Prostate gland (tissue), 2 donors: ENCODE measurements around the gene NMNAT2.

Experiments
- CTCF ChIP-seq, 4 experiments: fragments of 200-600 bp in 2 of 4; fragments of 450-650 bp in 2 of 4; sonication (generic) in 2 of 4; IDR thresholded peaks; 1 replicate in 3 of 4; 2 replicates in 1 of 4; pipeline ENCODE4 v1.5.1; 2016 to 2019; ENCODE audit warnings: antibody characterized with exemption in 4 of 4, mild to moderate bottlenecking in 2 of 4, moderate library complexity in 2 of 4
- POLR2A ChIP-seq: fragments of 450-650 bp; IDR thresholded peaks from one replicate; pipeline ENCODE4 v1.6.1; 2016; ENCODE audit warnings: antibody characterized with exemption, mild to moderate bottlenecking
- POLR2AphosphoS5 ChIP-seq: sonication (generic); formaldehyde crosslinking; IDR thresholded peaks from one replicate; pipeline ENCODE4 v1.6.1; 2017; ENCODE audit warnings: antibody characterized with exemption

DNA sequence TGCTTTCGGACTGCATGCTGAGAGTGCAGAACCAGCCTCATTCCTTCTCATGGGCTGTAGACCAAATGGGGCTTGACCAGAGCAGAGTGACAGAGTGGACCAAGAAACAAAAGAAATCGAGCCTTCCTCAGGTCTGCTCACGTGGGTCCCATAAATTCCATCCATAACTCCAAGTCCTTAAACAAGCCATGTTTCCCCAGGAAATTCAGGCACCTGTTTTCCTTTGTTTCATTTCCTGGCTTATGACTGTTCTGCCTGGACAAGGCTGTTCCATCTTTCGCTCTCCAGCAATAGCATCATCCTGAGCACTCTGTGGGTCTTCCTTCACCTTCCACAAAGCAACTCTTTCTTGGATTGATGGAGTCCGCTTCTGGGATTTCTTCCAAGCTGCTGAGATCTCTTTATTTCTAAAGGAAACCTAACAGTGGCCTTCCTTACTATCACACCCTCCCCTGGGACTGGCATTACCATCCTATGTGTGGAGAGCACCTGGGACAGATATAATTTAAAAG is 168.2 kb downstream of the NMNAT2 start:
- TF ChIP-seq CTCF (IDR thresholded peaks at IDR 0.05) (no peak), POLR2A (no peak), POLR2AphosphoS5 (no peak)
